Fibroblast of skin of scalp (primary cell): Measurements from ENCODE around the gene CHAT.

Experiments
- DNase-seq: peaks from one replicate; pipeline ENCODE4 v3.0.0-alpha.2; 2013

The CHAT gene

GRCh38 chr10:49688920-49689319, 75.1 kb downstream of the CHAT start:
- DNase-seq = no peak

- no peak for DNase-seq
Observed at GRCh38 chr10:49689882-49690510, 76.2 kb downstream of the CHAT start.

GRCh38 chr10:49690698-49691356, 77.0 kb downstream of the CHAT start:
- DNase-seq = no peak

- no peak for DNase-seq
Observed at GRCh38 chr10:49691588-49691987, 77.8 kb downstream of the CHAT start.

- no peak for DNase-seq
Observed at GRCh38 chr10:49694466-49694865, 80.6 kb downstream of the CHAT start.

- no peak for DNase-seq
Observed at GRCh38 chr10:49696311-49696710, 82.5 kb downstream of the CHAT start.

DNA sequence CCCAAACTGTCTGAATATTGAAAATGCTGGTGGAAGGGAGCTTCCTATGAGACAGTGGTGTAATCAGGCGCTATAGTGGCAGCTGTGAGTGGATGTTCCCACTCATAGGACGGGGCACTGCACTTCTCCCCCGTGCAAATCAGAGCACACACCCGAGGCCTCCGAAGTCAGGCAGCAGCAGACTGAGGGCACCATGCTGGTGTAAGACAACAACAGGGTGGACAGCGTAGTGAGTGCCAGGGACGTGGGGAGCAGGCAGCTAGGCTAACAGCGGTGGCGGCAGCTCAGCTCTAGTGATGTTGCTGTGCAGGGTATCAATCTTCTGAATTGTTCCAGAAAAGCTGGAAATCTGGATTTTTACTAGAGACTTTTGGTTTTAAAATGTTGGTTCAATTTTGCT, 84.8 kb downstream of the CHAT start:
- no peak for DNase-seq

DNA sequence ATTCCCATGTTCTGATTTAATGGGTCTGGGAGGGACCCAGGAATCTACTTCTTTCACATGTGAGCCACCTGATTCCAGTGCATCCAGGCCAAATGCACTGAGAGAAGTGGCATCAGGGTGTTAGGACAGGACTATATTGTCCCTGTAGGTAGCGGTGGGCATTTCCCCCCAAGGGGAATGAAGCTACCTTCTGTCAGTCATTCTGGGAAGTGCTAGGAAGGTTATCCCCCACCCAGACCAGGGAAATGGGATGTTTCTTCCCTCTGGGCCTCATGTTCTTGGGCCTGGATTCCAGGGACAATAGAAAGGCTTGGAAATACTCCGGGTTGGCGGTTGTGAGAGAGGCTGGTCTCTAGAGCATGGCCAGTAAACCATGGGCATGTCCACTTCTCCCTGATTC, 86.4 kb downstream of the CHAT start:
- no peak for DNase-seq

DNA sequence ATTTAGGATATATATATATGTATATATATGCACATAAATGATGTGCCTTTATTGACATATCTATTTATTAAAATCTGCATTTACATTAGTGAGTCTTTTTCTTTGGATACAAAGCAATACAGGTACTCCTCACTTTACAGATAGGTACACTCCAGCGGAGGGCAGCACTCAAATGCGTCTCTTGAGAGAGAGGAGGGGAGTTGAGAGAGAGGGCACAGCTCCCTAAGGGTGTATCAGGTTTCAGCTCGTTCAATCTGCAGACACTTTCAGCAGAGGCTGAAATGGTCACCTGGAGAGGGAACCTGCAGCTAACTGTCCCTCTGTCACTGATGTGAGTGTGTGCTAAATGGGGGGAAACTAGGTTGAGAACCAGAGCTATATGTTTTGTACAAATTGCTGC, 87.2 kb downstream of the CHAT start:
- DNase-seq = no peak

GRCh38 chr10:49707585-49707984, 93.7 kb downstream of the CHAT start:
- DNase-seq = no peak

DNA sequence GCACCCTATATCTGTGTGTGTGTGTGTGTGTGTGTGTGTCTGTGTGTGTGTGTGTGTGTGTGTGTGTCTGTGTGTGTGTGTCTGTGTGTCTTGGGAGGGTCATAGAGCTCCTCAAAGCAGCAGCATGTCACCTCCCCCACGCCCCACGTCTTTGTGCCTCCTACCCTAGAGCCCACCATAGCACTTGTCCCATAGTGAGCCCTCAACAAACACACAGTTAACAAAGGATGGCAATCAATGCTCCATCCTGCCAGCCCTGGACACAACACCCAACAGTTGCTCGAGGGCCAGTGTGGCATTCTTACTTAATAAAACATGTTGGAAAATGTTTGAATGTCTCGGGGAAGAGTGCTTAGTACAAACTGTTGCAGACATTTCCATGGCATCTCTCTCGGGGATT, 96.1 kb downstream of the CHAT start:
- DNase-seq = no peak

GRCh38 chr10:49710966-49711365, 97.1 kb downstream of the CHAT start:
- no peak for DNase-seq

- no peak for DNase-seq
Observed at GRCh38 chr10:49711481-49711880, 97.6 kb downstream of the CHAT start.

DNA sequence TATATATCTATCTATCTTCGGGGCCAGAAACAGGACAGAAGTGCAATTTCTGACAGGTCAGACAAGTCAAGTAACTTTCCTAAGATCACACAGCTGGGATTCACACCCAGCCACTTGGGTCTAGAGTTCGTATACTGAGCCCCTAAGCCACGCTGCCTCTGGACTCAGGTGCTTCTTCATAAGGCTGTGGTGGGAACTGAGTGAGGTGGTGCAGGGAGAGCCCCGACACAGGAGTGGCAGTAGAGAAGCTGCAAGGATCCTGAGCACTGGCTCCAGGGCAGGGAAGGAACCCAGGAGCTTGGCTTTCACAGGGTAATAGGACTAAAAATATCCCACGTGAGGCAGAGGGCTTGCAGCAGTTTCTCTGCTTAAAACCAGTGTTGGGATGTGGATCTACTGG, 99.4 kb downstream of the CHAT start:
- no peak for DNase-seq
